Aorta (tissue), 5 donors: ENCODE measurements around the gene ETFA. TPM values are rescaled to one million over a fixed set of nuclear protein-coding genes. Genes with fewer than 3 reads are reported as not detected.

ENCODE experiments used
- ATAC-seq: fragments of 200-7000 bp; cut with Tn5 transposase; one replicate; pipeline ENCODE4 v1.9.1; 2022; ENCODE audit warnings: moderate library complexity; ENCODE audit not compliant: low FRiP score
- DNase-seq, 2 donors: peaks; one replicate each; pipeline ENCODE4 v3.0.0-alpha.2; 2020
- H3K27ac ChIP-seq, 2 donors: one replicate each; pipeline ENCODE4 v1.5.1; 2013; ENCODE audit warnings: low read length in 2 of 2, mild to moderate bottlenecking in 2 of 2, moderate library complexity in 2 of 2, control low read depth in 1 of 2, inconsistent platforms in 1 of 2, low read depth in 1 of 2
- H3K27me3 ChIP-seq, 2 donors: one replicate each; pipeline ENCODE4 v1.6.1; 2013; ENCODE audit warnings: control low read depth in 1 of 2, low read length in 1 of 2, mild to moderate bottlenecking in 1 of 2, moderate library complexity in 1 of 2; ENCODE audit not compliant: insufficient read depth in 2 of 2, control insufficient read depth in 1 of 2
- H3K36me3 ChIP-seq, 2 donors: one replicate each; pipeline ENCODE4 v1.6.1; 2013; ENCODE audit warnings: control low read depth in 1 of 2, low read length in 1 of 2, mild to moderate bottlenecking in 1 of 2; ENCODE audit not compliant: insufficient read depth in 2 of 2, control insufficient read depth in 1 of 2
- H3K4me1 ChIP-seq, 2 donors: one replicate each; pipeline ENCODE4 v1.6.1; 2013; ENCODE audit warnings: low read length in 2 of 2, control low read depth in 1 of 2, mild to moderate bottlenecking in 1 of 2, moderate library complexity in 1 of 2; ENCODE audit not compliant: insufficient read depth in 2 of 2, control insufficient read depth in 1 of 2
- H3K4me3 ChIP-seq, 2 donors: one replicate each; pipeline ENCODE4 v1.5.1; 2013; ENCODE audit warnings: low read length in 2 of 2, control low read depth in 1 of 2, mild to moderate bottlenecking in 1 of 2
- H3K9me3 ChIP-seq: one replicate; pipeline ENCODE4 v1.6.1; 2013; ENCODE audit warnings: mild to moderate bottlenecking, low read length; ENCODE audit not compliant: control insufficient read depth
- WGBS, 2 donors: extraction: QIAGEN DNeasy Blood & Tissue Kit; methylation state at CpG; one replicate each; pipeline ENCODE4 v1.1.7; 2013; 5-methylcytosine and 5-hydroxymethylcytosine counted together
- intact Hi-C, 2 donors: fragments of 100-400 bp; cut with DNase I; formaldehyde crosslinking; loops; one replicate each; pipeline versions ENCODE4 v1.14.2 to v1.15.0; 2022
- polyA plus RNA-seq, 2 donors: library from polyadenylated mRNA; stranded (reverse); fragments of 200-250 nt; gene quantifications; one replicate each; pipeline ENCODE4 v1.2.3, GENCODE V29; 2013
- total RNA-seq, 2 donors: library from RNA; stranded (reverse); fragmentation: NEBNext Ultra II Directional; extraction: Animal tissue kit (Norgen Biotek cat#: 25700); gene quantifications; one replicate each; pipeline ENCODE4 v1.2.1, GENCODE V29; 2021
- donor health status: healthy with polysubstance abuse.
- donor health status: Bipolar disorder and iron deficiency.
- donor health status: DM: no; HTN: no; CAD: no.
- donor health status: DM: no; HTN: no; CAD: no.
- donor health status: DM: yes; HTN: yes; CAD: no.

The ETFA gene
- total and polyA plus RNA-seq, 4 donors = 76.0 to 152 (median 81.0) TPM

DNA sequence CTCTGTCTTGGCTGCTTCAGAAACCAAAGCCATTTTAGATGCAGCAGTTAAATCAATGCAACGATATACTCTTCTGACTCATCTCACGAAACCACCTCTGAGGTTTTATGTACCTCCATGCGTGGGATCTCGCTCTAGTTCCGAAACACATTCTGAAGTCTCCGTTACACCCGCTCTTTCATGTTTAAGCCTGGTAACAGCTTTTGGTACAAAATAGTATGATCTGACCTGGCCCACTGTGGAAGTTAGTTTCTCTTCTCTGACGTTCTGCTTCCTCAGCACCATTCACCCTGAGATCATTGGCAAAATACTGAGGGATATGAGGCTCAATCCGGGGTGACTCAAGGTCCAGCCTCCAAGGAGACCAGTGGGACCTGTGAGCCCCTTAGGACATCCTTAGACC is 129.6 kb downstream of the ETFA start:
- Histone ChIP-seq H3K4me3 (no peak overlapping the region), H3K9me3 (no peaks in the 10 kb centered on the region), H3K4me1 (peaks cover 0 to 3% of the 10 kb centered on the region in 2 donors), H3K36me3 (no peaks in the 10 kb centered on the region), H3K27ac (no peak overlapping the region), H3K27me3 (no peaks in the 10 kb centered on the region)
- 91 to 92% methylated on average over 9 of the region's 9 CpGs for WGBS, 2 donors
- intact Hi-C loops = no loop called here
- no peak for ATAC-seq
- no peak for DNase-seq

GRCh38 chr15:76180321-76180720 is 130.9 kb downstream of the ETFA start:
- intact Hi-C loops = no loop called here
- Histone ChIP-seq H3K27ac (no peak overlapping the region), H3K9me3 (no peaks in the 10 kb centered on the region), H3K4me3 (no peak overlapping the region), H3K4me1 (peaks cover 0 to 3% of the 10 kb centered on the region in 2 donors), H3K36me3 (no peaks in the 10 kb centered on the region), H3K27me3 (no peaks in the 10 kb centered on the region)
- WGBS, 2 donors = 96 to 98% methylated on average over 7 of the region's 7 CpGs
- DNase-seq (no peak), ATAC-seq (no peak)

DNA sequence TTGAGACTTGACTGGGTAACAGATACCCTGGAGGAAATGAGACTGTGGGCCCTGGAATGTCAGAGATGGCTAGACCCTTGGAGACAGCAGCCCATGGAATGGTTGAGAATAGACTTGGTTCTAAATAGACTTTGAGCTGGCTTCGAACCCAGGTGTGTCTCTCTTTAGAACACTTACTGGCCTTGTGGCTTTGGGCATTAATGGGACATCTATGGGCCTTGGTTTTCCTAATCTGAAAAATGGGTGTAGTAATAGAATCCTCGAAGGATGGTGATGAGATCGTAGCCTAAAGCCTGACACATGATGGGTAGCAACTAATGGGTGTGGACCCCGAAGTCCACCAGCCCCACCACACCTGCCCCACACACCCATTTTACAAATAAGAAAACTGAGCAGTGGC is 132.2 kb downstream of the ETFA start:
- H3K4me1 ChIP-seq = peaks cover 0 to 3% of the 10 kb centered on the region in 2 donors
- H3K4me3 ChIP-seq = no peak overlapping the region
- no peaks in the 10 kb centered on the region for H3K36me3 ChIP-seq
- intact Hi-C loops = no loop called here
- H3K27me3 ChIP-seq = no peaks in the 10 kb centered on the region
- H3K27ac ChIP-seq = no peak overlapping the region
- no peak for ATAC-seq
- WGBS, 2 donors = 96 to 98% methylated on average over 4 of the region's 4 CpGs
- no peaks in the 10 kb centered on the region for H3K9me3 ChIP-seq
- DNase-seq = no peak

DNA sequence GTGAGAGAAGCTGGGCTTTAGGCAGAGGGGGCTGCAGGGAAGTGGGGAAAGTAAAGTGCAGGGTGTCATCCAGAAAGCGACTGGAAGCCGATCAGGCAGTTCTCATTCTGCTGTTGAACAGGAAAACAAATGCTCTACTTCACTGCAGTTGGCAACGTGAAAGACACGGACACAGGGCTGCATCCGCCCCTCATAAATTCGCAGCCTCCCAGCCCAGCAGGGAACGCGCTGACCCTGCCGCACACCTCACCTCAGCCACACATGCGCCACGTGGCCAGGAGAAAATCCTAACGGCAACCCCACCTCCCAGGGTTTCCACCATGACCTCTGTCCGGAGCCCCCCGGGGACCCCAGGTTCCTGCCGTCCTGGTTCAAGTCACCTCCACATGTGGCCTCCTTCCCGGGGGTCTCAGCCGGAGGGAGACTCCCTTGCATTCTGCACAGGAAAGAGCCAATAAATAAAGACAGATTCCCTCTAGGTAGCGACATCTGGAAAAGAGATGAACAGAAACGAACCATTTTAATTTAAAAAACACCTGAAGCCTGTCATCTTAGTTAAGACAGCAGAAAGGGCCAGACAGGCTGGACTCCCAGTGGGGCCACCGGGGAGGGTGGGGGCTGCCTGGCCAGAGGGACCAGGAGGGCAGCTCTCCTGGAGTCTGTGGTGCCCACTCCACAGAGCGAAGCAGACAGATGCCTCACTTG is 132.8 kb downstream of the ETFA start:
- intact Hi-C loops = no loop called here
- Histone ChIP-seq H3K9me3 (no peaks in the 10 kb centered on the region), H3K27ac (peak overlapping the region in 1 of 2 donors; percentile 62), H3K4me1 (peaks cover 0 to 3% of the 10 kb centered on the region in 2 donors), H3K36me3 (no peaks in the 10 kb centered on the region), H3K4me3 (no peak overlapping the region), H3K27me3 (no peaks in the 10 kb centered on the region)
- WGBS, 2 donors = 19 to 30% methylated on average over 21 of the region's 21 CpGs
- DNase-seq = no peak
- ATAC-seq = no peak

DNA sequence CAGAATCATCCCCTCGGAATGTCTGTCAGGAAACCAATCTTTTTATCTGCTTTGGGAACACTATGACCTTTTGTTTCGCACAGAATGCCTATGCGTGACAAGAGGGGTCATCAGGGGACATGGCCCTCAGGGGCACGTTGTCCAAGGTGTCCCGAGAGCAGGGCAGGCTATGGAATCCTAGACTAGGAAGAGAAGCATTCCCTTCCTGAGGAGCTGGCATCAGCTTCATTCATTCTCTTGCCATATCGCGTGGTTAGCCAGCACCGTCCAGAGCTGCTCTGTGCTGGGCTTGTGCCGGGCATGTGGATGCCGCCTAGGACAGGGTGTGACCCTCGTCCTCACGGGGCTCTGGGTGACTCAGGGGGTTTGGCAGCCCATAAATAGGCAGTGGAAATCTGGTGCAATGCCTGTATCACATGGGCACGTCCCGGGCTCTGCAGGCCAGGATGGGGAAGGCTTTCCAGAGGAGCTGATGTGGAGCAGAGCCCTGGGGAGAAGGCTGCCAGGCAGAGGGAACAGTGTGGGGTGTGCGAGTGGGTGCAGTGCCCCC is 133.7 kb downstream of the ETFA start:
- WGBS, 2 donors = 13 to 14% methylated on average over 15 of the region's 15 CpGs
- peak; percentile 85 for ATAC-seq
- intact Hi-C loops = no loop called here
- peak overlapping the region in 1 of 2 donors; percentile 62 for H3K27ac ChIP-seq
- no peak overlapping the region for H3K4me3 ChIP-seq
- no peaks in the 10 kb centered on the region for H3K27me3 ChIP-seq
- H3K9me3 ChIP-seq = no peaks in the 10 kb centered on the region
- no peaks in the 10 kb centered on the region for H3K36me3 ChIP-seq
- H3K4me1 ChIP-seq = peaks cover 0 to 3% of the 10 kb centered on the region in 2 donors
- DNase-seq = peak; percentile 86 to 89

DNA sequence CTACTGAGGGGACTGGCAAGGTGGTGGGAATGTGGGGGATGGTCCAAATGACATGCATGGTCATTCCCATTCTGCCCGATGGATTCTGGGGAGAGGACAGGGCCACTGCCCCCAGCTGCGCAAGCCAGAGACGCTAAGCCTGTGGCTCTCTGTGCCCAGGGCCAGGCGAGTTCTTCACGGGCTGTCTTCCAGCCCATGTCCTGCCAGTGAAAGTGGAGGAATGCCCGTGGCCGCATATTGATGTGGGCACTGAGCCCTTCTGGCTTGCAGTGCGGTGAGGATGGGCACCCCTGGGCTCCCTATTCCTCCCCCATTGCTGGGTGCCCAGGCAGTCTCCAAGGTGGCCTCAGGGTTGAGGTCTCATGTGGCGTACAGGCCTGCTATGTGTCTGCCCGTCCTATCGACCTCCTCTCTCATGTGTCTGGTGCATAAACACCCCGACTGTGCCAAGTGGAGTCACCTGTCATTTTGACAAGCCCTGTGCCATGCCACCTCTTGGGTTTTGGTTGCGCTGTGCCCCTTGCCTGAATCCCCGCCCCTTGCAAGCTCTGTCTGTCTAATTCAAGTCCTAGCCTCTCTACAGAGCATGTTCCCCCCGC is 134.7 kb downstream of the ETFA start:
- Histone ChIP-seq H3K27me3 (no peaks in the 10 kb centered on the region), H3K4me1 (peaks cover 0 to 3% of the 10 kb centered on the region in 2 donors), H3K4me3 (no peak overlapping the region), H3K36me3 (no peaks in the 10 kb centered on the region), H3K9me3 (no peaks in the 10 kb centered on the region), H3K27ac (no peak overlapping the region)
- no peak for ATAC-seq
- no peak for DNase-seq
- 47 to 49% methylated on average over 15 of the region's 15 CpGs for WGBS, 2 donors
- intact Hi-C loops = no loop called here

DNA sequence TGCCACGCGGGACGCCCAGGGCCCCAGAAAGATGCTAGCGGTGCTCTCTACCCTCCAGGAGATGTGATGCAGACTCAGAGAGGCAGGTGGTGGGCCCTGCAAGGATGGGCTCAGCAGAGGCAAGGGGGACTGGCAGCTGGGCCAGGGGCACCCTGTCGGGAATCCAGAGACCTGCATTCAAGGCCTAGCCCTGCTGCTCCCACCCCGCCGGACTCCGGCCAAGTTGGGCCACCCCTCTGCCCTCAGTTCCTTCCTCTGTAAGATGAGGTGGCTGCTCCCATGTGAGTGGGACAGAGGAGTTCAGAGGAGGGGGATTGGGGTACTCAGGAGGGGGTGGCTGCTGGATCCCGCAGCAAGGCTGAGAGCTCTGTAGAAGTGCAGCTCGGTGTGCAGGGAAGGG is 135.2 kb downstream of the ETFA start:
- H3K9me3 ChIP-seq = no peaks in the 10 kb centered on the region
- H3K27me3 ChIP-seq = no peaks in the 10 kb centered on the region
- H3K4me1 ChIP-seq = peaks cover 0 to 3% of the 10 kb centered on the region in 2 donors
- no peaks in the 10 kb centered on the region for H3K36me3 ChIP-seq
- H3K4me3 ChIP-seq = no peak overlapping the region
- DNase-seq (no peak), ATAC-seq (no peak)
- H3K27ac ChIP-seq = no peak overlapping the region
- intact Hi-C loops = no loop called here
- WGBS, 2 donors = 97 to 98% methylated on average over 10 of the region's 10 CpGs

- H3K27ac ChIP-seq = no peak overlapping the region
- intact Hi-C loops = no loop called here
- no peaks in the 10 kb centered on the region for H3K27me3 ChIP-seq
- no peaks in the 10 kb centered on the region for H3K9me3 ChIP-seq
- H3K4me1 ChIP-seq = peaks cover 0 to 3% of the 10 kb centered on the region in 2 donors
- DNase-seq = no peak
- WGBS, 2 donors = 96 to 98% methylated on average over 8 of the region's 8 CpGs
- H3K4me3 ChIP-seq = no peak overlapping the region
- H3K36me3 ChIP-seq = no peaks in the 10 kb centered on the region
- ATAC-seq = no peak
Observed at GRCh38 chr15:76175442-76175841, 135.8 kb downstream of the ETFA start.

DNA sequence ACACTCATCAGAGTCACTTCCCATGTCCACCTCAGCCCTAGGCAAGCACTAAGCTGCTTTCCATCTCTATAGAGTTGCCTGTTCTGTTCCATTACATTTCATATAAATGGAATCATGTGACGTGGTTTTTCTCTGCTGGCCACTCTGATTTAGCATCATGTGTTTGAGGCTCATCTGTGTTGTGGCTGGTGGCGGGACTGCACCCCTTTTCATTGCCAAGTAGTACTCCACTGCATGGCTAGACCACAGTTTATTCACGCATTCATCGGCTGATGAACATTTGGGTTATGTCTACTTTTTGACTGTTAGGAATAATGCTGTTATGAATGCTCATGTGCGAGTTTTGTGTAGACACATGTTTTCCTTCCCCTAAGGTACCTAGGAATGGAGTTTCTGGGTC is 136.6 kb downstream of the ETFA start:
- intact Hi-C loops = no loop called here
- 96 to 97% methylated on average over 5 of the region's 5 CpGs for WGBS, 2 donors
- H3K27me3 ChIP-seq = no peaks in the 10 kb centered on the region
- ATAC-seq = no peak
- peaks cover 0 to 3% of the 10 kb centered on the region in 2 donors for H3K4me1 ChIP-seq
- no peak overlapping the region for H3K4me3 ChIP-seq
- no peaks in the 10 kb centered on the region for H3K9me3 ChIP-seq
- no peak overlapping the region for H3K27ac ChIP-seq
- no peaks in the 10 kb centered on the region for H3K36me3 ChIP-seq
- no peak for DNase-seq
